NCI-H82 (cell line): ENCODE results near the gene PDCD1LG2.
A peak's percentile ranks its signal among the peaks of the same experiment; 100 is the strongest.
"Not testable (repeated sequence)": the region's sequence is repeated elsewhere in the genome, so short reads cannot be mapped to it uniquely, and the experiment has no call there.

ENCODE experiments used
- DNase-seq: peaks from one replicate; lab custom pipeline; 2025; lab: John Stamatoyannopoulos, UW

PDCD1LG2 gene

DNA sequence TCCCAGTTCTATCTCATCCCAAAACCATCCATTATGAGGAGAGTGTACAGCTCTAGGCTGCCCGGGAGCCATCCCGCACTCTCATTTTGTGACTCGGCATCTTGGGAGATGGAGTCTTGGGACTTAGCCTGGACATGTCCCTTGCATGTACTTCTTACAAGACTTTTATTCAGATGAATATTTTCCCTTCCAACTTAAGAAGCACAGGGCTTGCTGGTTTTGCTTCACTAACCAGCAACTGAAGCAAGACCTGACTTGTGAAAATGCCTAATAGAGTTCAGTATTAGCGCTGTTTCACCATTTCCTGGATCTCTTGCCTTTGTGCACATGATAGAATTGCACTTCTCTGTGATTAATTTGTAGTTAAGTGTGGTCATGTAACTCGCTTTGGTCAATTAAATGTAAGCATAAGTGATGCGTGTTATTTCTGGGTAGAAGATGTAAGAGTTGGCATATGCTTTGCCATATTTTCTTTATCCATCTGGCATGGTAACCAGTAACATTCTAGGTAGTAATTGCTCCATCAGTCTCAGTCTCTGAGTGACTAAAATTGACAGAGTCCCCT lies 55.8 kb downstream of the PDCD1LG2 start:
- no peak for DNase-seq

DNA sequence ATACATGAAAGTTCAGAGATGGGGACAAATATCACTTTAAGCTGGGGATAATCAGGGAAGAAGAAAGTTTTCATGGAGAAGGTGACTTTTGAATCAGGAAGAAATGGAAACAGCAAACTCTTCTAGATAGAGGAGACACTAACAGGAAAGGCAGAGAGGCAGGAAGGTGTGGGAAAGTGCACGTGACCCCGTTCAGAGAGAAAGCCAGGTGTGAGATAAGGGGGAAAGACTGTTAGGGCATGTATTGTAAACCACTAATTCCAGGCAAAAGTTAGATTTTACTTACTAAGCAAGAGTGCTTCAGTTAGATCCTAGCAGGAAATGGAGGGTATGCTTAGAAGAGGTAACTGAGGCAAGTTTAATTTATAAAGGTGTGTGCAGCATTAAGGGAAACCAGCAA lies 58.5 kb downstream of the PDCD1LG2 start:
- DNase-seq = no peak

DNA sequence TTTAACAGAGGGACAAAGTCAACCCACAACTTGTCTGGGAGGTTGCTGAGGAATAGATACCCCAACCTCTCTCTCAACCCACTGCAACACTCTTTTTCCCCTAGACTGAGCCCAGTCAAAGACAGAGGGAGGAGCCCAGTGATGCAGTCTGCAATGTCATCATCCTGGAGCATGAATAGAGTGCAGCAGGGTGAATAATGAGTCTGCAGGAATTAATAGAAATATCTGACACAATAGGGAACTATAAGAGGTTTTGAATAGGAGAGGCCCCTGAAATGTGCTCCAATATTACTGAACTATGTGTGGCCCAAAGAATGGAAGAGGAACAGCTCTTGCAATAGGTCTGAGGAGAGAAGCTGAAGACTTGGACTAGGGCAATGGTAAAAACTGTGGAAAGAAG lies 59.1 kb downstream of the PDCD1LG2 start:
- DNase-seq = no peak

DNA sequence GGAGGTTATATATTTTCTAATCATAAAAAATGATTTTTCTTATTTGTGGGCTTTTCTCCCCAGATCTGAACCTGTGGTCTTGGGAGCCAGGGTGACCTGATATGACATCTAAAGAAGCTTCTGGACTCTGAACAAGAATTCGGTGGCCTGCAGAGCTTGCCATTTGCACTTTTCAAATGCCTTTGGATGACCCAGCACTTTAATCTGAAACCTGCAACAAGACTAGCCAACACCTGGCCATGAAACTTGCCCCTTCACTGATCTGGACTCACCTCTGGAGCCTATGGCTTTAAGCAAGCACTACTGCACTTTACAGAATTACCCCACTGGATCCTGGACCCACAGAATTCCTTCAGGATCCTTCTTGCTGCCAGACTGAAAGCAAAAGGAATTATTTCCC lies 59.6 kb downstream of the PDCD1LG2 start:
- DNase-seq = no peak

DNA sequence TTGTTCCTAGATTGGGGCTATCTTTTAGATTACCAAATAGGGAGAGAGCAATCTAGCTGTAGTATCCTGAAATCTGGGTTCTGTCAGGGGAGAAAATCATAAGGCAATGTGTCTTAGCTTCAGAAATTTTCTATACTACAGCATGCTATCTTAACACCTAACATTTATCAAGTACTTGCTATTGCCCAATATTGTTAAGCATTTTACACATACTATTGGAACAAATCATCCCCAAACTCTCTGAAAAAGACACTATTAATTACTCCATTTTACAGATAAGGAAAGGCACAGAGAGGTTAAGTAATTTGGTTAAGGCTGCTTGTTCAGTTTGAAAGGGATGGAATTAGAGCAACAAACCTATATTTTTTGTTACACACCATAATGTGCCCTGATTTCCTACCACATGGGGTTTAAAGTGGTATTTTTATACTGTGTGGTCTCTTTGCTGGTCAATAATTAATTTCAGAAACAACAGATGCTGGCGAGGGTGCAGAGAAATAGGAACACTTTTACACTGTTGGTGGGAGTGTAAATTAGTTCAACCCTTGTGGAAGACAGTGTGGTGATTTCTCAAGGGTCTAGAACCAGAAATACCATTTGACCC lies 61.4 kb downstream of the PDCD1LG2 start:
- DNase-seq = no peak

DNA sequence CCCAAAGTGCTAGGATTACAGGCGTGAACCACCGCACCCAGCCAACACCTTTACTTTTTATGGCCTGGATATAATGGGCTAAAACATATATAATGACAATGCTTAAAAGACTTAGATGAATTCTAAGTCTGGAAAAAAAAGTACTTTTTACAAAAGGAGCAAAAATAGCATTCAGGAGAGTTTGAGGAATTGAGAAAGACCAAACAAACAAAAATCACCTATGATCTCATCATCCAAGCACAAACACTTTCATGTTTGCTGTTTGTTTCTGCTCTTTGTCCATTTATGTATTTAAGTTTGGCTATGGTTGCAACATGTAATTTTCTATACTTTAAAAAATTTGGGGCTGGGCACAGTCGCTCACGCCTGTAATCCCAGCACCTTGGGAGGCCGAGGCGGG lies 63.8 kb downstream of the PDCD1LG2 start:
- DNase-seq = no peak

DNA sequence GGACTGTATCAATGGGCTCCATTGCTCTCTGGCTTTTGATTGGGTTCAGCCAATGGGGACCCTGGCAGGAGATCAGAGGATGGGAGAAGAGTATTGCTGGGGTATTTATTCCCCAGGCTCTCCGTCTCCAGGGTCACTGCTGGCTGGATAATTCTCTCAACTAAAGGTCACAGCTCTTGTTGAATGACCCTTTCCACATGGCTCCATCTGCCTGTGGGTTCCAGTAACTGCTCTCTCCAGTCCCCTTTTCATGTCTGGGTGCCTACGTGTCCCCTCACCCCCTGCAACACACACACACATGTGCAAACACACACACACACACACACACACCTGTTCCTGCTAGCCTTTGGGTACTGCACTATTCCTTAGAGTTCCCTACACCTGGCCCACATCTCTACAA lies 64.7 kb downstream of the PDCD1LG2 start:
- peak; percentile 3 for DNase-seq

DNA sequence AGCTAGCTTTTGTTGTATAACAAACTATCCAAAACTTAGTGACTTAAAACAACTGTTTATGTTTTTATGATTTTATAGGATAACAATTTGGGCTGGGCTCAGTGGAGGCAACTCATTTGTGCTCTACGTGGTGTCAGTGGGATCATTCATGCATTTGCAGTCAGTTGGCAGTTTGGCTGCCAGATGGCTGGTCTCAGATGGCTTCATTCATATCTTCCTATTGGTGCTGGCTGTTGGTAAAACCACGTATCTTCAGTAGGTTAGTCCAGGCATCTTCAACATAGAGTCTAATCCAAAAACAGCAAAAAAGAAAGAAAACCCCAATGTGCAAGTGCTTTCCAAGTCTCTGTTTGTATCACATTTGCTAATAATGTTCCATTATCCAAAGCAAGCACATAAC lies 66.9 kb downstream of the PDCD1LG2 start:
- DNase-seq = no peak

DNA sequence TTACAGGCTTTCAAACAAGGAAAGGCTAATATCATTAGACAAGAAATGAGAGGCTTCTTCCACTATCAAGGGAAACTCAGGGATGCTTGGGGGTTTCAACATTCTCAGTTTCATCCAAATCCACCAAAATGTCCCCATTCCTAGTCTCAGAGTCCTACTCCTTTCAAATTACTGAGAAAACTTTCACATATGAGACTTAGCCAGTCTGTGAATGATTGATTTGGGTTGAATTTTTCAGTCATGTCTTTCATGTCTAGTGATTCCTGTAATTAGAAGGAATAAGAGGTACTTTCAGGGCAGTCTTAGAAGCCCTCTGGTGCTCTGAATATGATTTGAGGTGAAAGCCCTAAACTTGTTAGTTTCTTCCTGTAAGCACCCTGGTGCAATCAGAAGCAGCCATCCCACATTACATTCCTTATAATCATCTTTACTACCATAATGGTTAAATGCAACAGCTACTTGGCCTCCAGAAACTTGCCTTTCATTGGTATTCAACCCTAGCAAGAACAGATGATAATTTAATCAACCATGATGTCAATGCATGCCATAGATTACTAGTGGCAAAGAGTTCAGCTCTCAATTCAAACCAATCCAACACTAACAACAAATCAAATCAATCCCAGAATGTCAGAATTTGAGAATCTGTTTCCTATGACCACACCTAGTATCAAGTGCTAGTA lies 67.8 kb downstream of the PDCD1LG2 start:
- DNase-seq = no peak

DNA sequence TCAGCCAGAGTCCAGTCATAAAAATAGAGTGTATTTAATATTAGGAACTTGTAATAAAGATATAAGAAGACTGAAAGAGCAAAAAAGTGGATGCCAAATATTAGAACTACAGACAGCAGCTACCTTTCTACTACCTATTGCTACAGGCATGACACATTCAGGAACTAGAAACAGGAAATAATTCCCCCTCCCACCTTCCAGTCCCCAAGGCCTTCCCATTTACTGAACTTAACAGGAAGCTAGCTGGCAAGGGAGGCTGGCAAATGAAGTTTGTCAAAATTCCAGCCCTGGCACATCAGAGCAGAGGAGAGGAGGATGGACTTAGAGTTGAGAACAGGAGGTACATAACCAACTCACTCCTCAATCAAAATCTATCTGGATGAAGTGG lies 68.4 kb downstream of the PDCD1LG2 start:
- DNase-seq = no peak

DNA sequence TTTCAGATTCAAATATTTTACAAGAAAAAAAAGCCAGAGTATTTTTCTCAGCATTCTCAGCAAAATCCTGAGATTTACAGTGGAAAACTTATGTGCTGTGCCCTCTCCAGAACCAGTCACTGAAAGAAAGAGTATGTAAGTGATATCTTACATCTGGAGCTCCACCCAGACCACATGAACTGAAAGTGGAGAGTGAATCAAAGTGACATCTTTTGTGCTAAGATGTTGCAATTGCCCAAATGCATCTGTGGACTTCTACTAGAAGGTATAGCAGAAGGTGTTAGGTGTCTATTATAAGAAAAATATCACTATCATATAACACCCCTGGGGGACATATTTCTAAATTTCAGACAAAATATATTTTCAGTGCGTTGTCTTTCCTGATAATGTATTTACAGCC lies 69.5 kb downstream of the PDCD1LG2 start:
- no peak for DNase-seq

DNA sequence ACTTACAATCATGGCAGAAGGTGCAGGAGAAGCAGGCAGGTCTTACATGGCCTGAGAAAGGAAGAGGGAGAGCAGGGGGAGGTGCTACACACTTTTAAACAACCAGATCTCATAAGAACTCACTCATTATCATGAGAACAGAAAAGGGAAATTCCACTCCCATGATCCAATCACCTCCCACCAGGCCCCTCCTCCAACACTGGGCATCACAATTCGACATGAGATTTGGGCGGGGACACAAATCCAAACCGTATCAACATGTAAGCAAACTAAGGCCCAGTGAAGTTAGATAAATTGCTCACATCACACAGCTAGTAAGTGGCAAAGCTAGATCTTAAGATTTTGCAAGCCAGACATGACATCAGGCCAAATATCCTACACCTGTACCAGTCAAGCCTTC lies 70.3 kb downstream of the PDCD1LG2 start:
- DNase-seq = no peak

DNA sequence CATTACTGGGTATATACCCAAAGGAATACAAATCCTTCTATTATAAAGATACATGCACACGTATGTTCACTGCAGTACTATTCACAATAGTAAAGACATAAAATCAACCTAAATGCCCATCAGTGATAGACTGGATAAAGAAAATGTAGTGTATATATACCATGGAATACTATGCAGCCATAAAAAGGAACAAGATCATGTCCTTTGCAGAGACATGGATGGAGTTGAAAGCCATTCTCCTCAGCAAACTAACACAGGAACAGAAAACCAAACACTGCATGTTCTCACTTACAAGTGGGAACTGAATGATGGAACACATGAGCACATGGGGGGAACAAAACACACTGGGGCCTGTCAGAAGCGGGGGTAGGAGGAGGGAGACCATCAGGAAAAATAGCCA lies 71.4 kb downstream of the PDCD1LG2 start:
- not testable (repeated sequence) for DNase-seq

DNA sequence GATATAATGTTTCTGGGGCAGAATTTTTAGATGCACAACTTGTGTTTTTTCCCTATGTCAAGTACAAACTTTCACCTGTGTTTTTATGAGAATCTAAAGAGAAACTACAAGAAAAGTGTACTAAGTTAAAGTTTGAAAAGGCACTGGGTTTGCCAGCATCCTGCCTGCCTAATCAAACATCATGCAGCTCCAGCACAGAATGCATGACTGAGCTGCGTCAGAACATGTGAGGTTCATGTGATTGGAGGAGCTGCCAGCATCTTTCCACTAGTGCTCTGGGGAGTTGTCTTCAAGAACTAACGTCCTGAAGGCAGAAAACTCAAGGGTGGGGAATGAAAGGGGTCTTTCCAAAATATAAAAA lies 72.5 kb downstream of the PDCD1LG2 start:
- DNase-seq = no peak

DNA sequence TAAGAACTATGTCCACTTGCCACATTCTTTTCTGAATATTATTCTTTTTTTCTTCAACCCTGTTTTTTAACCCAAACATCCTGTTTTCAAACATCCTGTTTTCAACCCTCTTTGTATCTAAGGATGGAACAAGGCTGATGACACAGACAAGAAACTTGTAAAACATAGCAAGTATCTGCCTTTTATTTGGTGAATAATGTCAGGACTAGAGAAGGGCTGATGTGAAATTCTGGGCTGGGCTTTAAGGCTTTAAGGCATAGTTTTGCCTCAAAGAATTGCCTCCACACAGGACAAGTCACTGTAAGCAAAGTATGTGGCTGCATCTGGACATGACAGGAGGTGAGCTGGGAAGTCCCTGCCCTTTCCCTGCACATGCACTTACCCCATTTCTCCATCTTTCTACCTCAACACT lies 76.1 kb downstream of the PDCD1LG2 start:
- DNase-seq = no peak

DNA sequence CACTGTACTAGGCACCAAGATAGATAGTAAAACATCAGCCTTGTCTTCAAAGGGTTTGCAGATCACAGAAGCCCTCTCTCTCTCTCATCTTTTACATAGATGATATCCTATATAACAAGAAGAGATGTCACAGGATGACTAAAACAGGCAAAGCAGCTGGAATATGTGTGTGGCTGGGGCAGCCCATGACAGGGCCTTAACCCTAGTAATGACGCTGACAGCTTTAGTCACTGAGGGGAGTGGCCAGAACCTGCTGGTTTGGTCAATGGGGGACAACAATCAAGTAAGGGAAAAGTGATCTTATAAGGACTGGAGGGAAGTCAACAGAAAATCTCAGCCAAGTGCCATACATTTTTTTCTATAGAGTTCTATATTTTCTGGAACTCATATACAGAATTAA lies 76.7 kb downstream of the PDCD1LG2 start:
- DNase-seq = no peak

DNA sequence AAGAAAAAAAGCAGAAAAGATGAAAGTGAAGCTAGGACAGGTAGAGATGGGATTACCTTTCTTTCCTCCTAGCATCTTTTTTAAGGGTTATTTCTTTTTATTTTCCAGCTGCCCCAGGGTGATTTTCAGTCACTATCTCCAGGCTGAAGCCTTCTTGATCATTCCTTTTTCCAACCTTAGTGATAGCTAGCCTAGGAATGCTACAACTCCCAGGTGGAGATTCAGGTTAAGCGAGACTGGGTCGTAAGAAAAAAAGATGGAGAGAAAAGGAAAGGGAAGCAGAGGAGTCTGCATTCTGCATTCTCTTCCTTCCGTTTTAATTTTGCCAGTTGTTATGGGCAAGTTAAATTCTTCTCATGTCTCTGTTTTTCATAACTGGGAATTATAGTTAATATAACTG lies 81.9 kb downstream of the PDCD1LG2 start:
- DNase-seq = no peak

DNA sequence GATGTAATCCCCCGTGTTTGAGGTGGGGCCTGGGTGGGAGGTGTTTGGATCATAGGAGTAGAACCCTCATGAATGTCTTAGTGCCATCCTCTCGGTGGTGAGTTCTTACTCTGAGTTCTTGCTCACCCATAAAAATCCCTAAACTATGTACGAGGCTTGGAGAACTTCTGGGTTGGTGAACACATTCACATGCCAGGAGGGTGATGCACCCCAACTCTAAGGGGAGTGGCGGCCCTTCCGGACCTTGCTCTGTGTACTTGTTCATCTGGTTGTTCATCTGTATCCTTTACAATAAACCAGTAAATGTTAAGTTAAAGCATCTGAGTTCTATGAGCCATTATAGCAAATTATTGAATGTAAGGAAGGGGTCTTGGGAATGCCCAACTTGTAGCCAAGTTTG lies 82.6 kb downstream of the PDCD1LG2 start:
- no peak for DNase-seq

DNA sequence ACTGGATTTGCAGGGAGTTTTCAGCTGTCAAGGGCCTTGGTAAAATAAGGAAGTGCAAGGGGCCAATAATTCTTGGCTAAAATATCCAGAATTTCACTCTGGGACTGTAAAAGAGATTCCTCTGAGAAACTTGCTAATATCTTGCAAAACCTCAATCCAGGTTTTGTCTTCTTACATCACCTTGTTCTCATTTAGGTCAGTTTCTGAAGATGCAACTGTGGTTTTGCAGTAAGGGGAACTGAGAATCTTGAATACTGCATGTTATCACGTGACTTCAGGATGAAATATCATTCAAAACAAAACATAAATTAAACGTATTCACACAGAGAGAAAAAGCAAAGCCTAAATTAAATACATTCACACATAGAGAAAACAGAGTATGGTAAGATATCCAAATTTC lies 83.6 kb downstream of the PDCD1LG2 start:
- DNase-seq = no peak

DNA sequence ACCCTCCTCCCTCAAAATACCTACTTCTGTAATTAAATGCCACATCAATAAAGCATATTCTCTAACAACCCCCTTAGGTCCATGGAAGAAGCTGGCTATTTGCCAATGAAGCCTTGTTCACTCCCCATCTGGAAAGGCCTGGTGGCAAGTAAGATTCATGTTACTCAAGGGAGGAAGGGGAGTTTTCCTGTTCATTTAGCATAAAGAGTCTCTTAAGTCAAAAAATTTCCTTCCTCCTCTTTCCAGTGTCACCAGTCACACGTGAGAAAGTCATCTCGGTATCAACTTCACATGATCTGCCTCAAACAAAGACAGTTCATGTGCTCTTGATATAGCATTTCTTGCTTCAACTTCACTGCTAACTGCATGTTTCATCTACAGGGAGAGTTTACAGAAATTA lies 85.8 kb downstream of the PDCD1LG2 start:
- DNase-seq = peak; percentile 8

DNA sequence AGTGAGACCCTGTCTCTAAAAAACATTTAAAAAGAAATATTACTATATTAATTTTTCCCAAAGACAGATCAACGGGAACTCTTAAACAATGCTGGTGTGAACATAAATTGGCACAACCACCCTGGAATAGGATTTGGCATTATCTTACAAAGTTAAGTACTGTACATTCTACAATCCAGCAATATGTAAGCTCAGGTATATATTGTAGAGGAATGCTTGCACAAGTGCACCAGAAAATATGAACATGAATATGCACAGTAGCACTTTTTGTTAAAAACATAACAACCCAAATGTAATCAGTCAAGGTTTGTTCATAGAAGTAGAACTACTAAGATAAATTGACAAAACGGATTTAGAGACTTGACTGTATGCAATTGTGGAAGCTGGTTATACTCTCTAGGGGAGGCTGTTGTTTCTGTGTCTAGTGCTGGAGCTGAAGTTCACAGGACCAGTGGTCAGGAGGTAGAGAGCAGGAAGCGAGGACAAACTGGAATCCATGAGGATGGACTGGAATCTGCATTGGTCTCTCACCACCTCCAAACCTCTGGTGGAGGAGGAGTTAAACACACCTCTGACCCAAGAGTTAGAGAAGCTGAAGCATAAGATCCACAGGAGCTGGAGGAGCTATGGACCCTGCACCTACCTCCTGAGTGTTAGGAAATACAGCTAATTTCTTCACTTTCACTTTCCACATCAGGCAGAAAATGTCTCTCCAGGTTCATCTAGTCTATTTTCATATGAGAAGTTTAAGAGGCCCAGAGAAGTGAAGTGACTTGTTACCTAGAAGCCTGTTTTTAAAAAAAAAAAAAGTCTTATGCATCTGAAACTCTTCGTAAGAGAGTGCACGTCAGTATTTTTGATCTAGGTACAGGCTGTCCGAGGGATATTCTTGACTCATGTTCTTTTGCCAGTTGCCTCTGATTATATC lies 98.2 kb downstream of the PDCD1LG2 start:
- DNase-seq = no peak

DNA sequence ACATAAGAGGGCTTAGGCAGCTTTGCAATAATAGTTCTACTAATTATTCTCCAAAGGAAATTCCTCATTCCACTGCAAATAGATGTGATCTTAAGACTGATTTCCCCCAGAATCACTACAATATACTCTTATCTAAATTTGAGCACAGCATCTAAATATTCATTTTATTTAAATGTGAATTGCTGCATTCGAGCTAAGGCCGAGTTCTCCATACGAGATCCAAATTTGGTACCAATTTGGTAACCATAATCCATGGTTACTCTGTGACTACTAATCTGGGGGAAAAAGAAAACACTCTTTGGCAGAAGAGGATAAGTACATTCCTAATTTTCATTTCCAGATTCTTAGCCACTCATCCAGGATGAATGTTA lies 98.9 kb downstream of the PDCD1LG2 start:
- no peak for DNase-seq

DNA sequence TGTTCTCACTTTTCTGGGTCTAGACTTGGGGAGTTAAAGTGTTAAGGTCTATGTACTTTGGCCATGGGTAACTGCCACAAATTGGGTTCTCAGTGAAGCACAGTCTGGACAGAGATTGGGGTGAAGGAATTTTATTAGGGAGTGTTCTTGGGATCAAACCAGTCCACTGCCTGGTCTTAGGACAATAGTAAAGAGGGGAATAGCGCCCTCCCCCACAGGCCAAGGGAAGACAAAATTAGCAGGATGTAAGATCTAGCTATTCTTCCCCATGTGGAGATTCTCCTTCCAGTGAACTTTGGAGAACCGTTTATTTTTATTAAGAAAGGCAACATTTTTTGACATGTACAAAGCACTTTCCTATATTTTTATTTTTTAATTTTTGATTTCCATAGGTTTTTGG lies 100.2 kb downstream of the PDCD1LG2 start:
- DNase-seq = no peak
